Fibroblast of skin of scalp (primary cell): ENCODE results near the gene TBC1D16. TPM values are rescaled to one million over a fixed set of nuclear protein-coding genes. Genes with fewer than 3 reads are reported as not detected.
A peak's percentile ranks its signal among the peaks of the same experiment; 100 is the strongest.

Source experiments
- DNase-seq: peaks from one replicate; pipeline ENCODE4 v3.0.0-alpha.2; 2013
- polyA plus RNA-seq, 2 experiments: library from polyadenylated mRNA; unstranded; fragments of 120-200 nt; gene quantifications; one replicate each; pipeline ENCODE4 v1.2.1, GENCODE V29; 2013; ENCODE audit not compliant: insufficient read length in 2 of 2

Gene TBC1D16
- 24.4 TPM for polyA plus RNA-seq (2013, experiment 1 of 2; ENCODE audit: insufficient read length)
- 23.1 TPM for polyA plus RNA-seq (2013, experiment 2 of 2; ENCODE audit: insufficient read length)

- no peak for DNase-seq
Measured at GRCh38 chr17:80035687-80035936, at the start of gene TBC1D16. TSS of gene TBC1D16 (minus strand) at chr17:80035872. CDS start at chr17:80013547, 22,325 bp downstream.

GRCh38 chr17:80084773-80085172 lies 49.1 kb upstream of the TBC1D16 start:
- no peak for DNase-seq

- no peak for DNase-seq
Measured at GRCh38 chr17:80083136-80083661, 47.5 kb upstream of the TBC1D16 start.

GRCh38 chr17:80082403-80083135 lies 46.9 kb upstream of the TBC1D16 start:
- peak; percentile 73 for DNase-seq

- DNase-seq = no peak
Measured at GRCh38 chr17:80081596-80081995, 45.9 kb upstream of the TBC1D16 start.

- peak; percentile 34 for DNase-seq
Measured at GRCh38 chr17:80080081-80080480, 44.4 kb upstream of the TBC1D16 start.

- no peak for DNase-seq
Measured at GRCh38 chr17:80072410-80072809, 36.7 kb upstream of the TBC1D16 start.

GRCh38 chr17:80071116-80071841 lies 35.6 kb upstream of the TBC1D16 start:
- DNase-seq = no peak

GRCh38 chr17:80070375-80071115 lies 34.9 kb upstream of the TBC1D16 start:
- DNase-seq = no peak

- DNase-seq = no peak
Measured at GRCh38 chr17:80068301-80069222, 32.9 kb upstream of the TBC1D16 start.

GRCh38 chr17:80067393-80067986 lies 31.8 kb upstream of the TBC1D16 start:
- no peak for DNase-seq

GRCh38 chr17:80065478-80066170 lies 30.0 kb upstream of the TBC1D16 start:
- DNase-seq = no peak

GRCh38 chr17:80064696-80065095 lies 29.0 kb upstream of the TBC1D16 start:
- no peak for DNase-seq

- peak; percentile 30 for DNase-seq
Measured at GRCh38 chr17:80063830-80064585, 28.3 kb upstream of the TBC1D16 start.

- no peak for DNase-seq
Measured at GRCh38 chr17:80061421-80061820, 25.7 kb upstream of the TBC1D16 start.

- no peak for DNase-seq
Measured at GRCh38 chr17:80060644-80061043, 25.0 kb upstream of the TBC1D16 start.

GRCh38 chr17:80058311-80058955 lies 22.8 kb upstream of the TBC1D16 start:
- DNase-seq = no peak

- no peak for DNase-seq
Measured at GRCh38 chr17:80055597-80055996, 19.9 kb upstream of the TBC1D16 start.

GRCh38 chr17:80053102-80053501 lies 17.4 kb upstream of the TBC1D16 start:
- no peak for DNase-seq

GRCh38 chr17:80051681-80052080 lies 16.0 kb upstream of the TBC1D16 start:
- DNase-seq = no peak
